IMR-90 (cell line): Measurements from ENCODE around the gene GINS3. TPM values are rescaled to one million over a fixed set of nuclear protein-coding genes. Genes with fewer than 3 reads are reported as not detected.

Experiments
- ATAC-seq: fragments of 200-7000 bp; cut with Tn5 transposase; 2 replicates; pipeline ENCODE4 v1.9.1; 2020; ENCODE audit warnings: low read depth, mild to moderate bottlenecking, moderate library complexity
- BruUV-seq: library from RNA; stranded (reverse); fragments of 400-500 nt; replicated peaks from 2 replicates; lab custom pipeline; 2021; lab: Mats Ljungman, UMichigan
- CTCF ChIA-PET: fragments of 300-600 bp; formaldehyde crosslinking; extraction: SDS; loops from one replicate; lab custom pipeline; 2021; ENCODE audit warnings: antibody characterized with exemption; lab: Yijun Ruan, JAX
- POLR2A ChIA-PET: fragments of 300-600 bp; sonication (Branson Sonifier 250); formaldehyde crosslinking; loops from one replicate; lab custom pipeline; 2022; ENCODE audit warnings: antibody characterized with exemption; ENCODE audit not compliant: unreplicated experiment; lab: Charles Lee
- DNase-seq: peaks from one replicate; pipeline ENCODE4 v3.0.0; 2013
- H2AFZ ChIP-seq: replicated peaks from 2 replicates; pipeline ENCODE3; 2013; ENCODE audit warnings: low read length, mild to moderate bottlenecking; ENCODE audit not compliant: poor library complexity
- H2AK5ac ChIP-seq: 2 replicates; pipeline ENCODE4 v1.6.1; 2013; ENCODE audit warnings: low read depth, low read length, inconsistent platforms
- H2AK9ac ChIP-seq: replicated peaks from 2 replicates; pipeline ENCODE3; 2013; ENCODE audit warnings: mild to moderate bottlenecking, low read depth, low read length, moderate library complexity; ENCODE audit not compliant: poor library complexity
- H2BK120ac ChIP-seq: 2 replicates; pipeline ENCODE4 v1.6.1; 2013; ENCODE audit warnings: low read depth, low read length, inconsistent platforms
- H2BK15ac ChIP-seq: 3 replicates; pipeline ENCODE4 v1.6.1; 2013; ENCODE audit warnings: low read depth, low read length, inconsistent platforms
- H2BK20ac ChIP-seq: 2 replicates; pipeline ENCODE4 v1.6.1; 2013; ENCODE audit warnings: low read depth, mild to moderate bottlenecking, inconsistent platforms, low read length, moderate library complexity
- H2BK5ac ChIP-seq: 2 replicates; pipeline ENCODE4 v1.6.1; 2013; ENCODE audit warnings: mild to moderate bottlenecking, low read depth, low read length, inconsistent platforms; ENCODE audit not compliant: poor library complexity, severe bottlenecking
- H3K14ac ChIP-seq: replicated peaks from 2 replicates; pipeline ENCODE4 v1.6.1; 2013; ENCODE audit warnings: low read depth, low read length, inconsistent platforms
- H3K18ac ChIP-seq: 2 replicates; pipeline ENCODE4 v1.6.1; 2013; ENCODE audit warnings: low read depth, low read length, control low read depth
- H3K23ac ChIP-seq: 2 replicates; pipeline ENCODE4 v1.6.1; 2013; ENCODE audit warnings: low read depth, low read length, inconsistent platforms
- H3K27ac ChIP-seq: 2 replicates; pipeline ENCODE4 v1.5.1; 2013; ENCODE audit warnings: mild to moderate bottlenecking, control low read depth, low read length; ENCODE audit not compliant: insufficient read depth
- H3K27me3 ChIP-seq: 2 replicates; pipeline ENCODE4 v1.6.1; 2013; ENCODE audit warnings: low read length; ENCODE audit not compliant: control insufficient read depth, insufficient read depth
- H3K36me3 ChIP-seq: 2 replicates; pipeline ENCODE4 v1.6.1; 2013; ENCODE audit warnings: low read length, mixed read lengths; ENCODE audit not compliant: control insufficient read depth, insufficient read depth
- H3K4ac ChIP-seq: 2 replicates; pipeline ENCODE4 v1.6.1; 2013; ENCODE audit warnings: low read depth, low read length, inconsistent platforms
- H3K4me1 ChIP-seq: 2 replicates; pipeline ENCODE4 v1.6.1; 2013; ENCODE audit warnings: low read length, mixed read lengths; ENCODE audit not compliant: control insufficient read depth, insufficient read depth
- H3K4me2 ChIP-seq: 2 replicates; pipeline ENCODE4 v1.6.1; 2013; ENCODE audit warnings: low read depth, mild to moderate bottlenecking, control low read depth, low read length, moderate library complexity
- H3K4me3 ChIP-seq: 2 replicates; pipeline ENCODE4 v1.5.1; 2013; ENCODE audit warnings: low read depth, mild to moderate bottlenecking, control low read depth, low read length, moderate library complexity; ENCODE audit not compliant: insufficient read depth
- H3K56ac ChIP-seq: 2 replicates; pipeline ENCODE4 v1.6.1; 2013; ENCODE audit warnings: low read length, inconsistent platforms; ENCODE audit not compliant: insufficient read depth; ENCODE audit errors: extremely low read depth
- H3K79me1 ChIP-seq, 2 experiments: 2 replicates each; pipeline ENCODE4 v1.6.1; 2013; ENCODE audit warnings: low read length in 2 of 2, inconsistent platforms in 1 of 2, low read depth in 1 of 2
- H3K9ac ChIP-seq: 2 replicates; pipeline ENCODE4 v1.6.1; 2013; ENCODE audit warnings: low read depth, low read length, control low read depth
- H3K9me1 ChIP-seq: 2 replicates; pipeline ENCODE4 v1.6.1; 2013; ENCODE audit warnings: low read length, inconsistent platforms; ENCODE audit not compliant: insufficient read depth
- H3K9me3 ChIP-seq: 2 replicates; pipeline ENCODE4 v1.6.1; 2013; ENCODE audit warnings: low read length; ENCODE audit not compliant: control insufficient read depth, insufficient read depth
- H4K20me1 ChIP-seq: 2 replicates; pipeline ENCODE4 v1.6.1; 2013; ENCODE audit warnings: low read length, inconsistent platforms; ENCODE audit not compliant: insufficient read depth
- H4K5ac ChIP-seq: 2 replicates; pipeline ENCODE4 v1.6.1; 2013; ENCODE audit warnings: mild to moderate bottlenecking, low read depth, low read length, control low read depth
- H4K8ac ChIP-seq, 2 experiments: 2 replicates each; pipeline ENCODE4 v1.6.1; 2013; ENCODE audit warnings: low read depth in 2 of 2, low read length in 2 of 2, control low read depth in 1 of 2, inconsistent platforms in 1 of 2
- H4K91ac ChIP-seq: 2 replicates; pipeline ENCODE4 v1.6.1; 2013; ENCODE audit warnings: low read depth, low read length, inconsistent platforms; ENCODE audit not compliant: insufficient read depth
- CHD1 ChIP-seq: IDR thresholded peaks from 2 replicates; pipeline ENCODE4 v1.6.1; 2012; ENCODE audit warnings: low read depth, low read length, improper control_type of control experiment
- CTCF ChIP-seq: conservative IDR thresholded peaks from 2 replicates; pipeline ENCODE4 v1.5.1; 2012; ENCODE audit warnings: mild to moderate bottlenecking, low read depth, low read length, improper control_type of control experiment
- ELK1 ChIP-seq: fragments of 150-350 bp; IDR thresholded peaks from 2 replicates; pipeline ENCODE4 v1.6.1; 2016; ENCODE audit warnings: low read depth, mild to moderate bottlenecking, low read length, moderate library complexity, borderline replicate concordance
- FOS ChIP-seq: fragments of 150-350 bp; IDR thresholded peaks from 2 replicates; pipeline ENCODE4 v1.6.1; 2016; ENCODE audit warnings: low read depth, low read length
- MAZ ChIP-seq: IDR thresholded peaks from 2 replicates; pipeline ENCODE4 v1.6.1; 2012; ENCODE audit warnings: low read depth, mild to moderate bottlenecking, low read length, improper control_type of control experiment, moderate library complexity, borderline replicate concordance
- MXI1 ChIP-seq: IDR thresholded peaks from 2 replicates; pipeline ENCODE4 v1.6.1; 2012; ENCODE audit warnings: low read depth, mild to moderate bottlenecking, low read length, moderate library complexity, borderline replicate concordance
- NFE2L2 ChIP-seq: fragments of 150-350 bp; IDR thresholded peaks from 2 replicates; pipeline ENCODE4 v1.6.1; 2016; ENCODE audit warnings: low read depth, mild to moderate bottlenecking, low read length
- POLR2A ChIP-seq: IDR thresholded peaks from 2 replicates; pipeline ENCODE4 v1.6.1; 2012; ENCODE audit warnings: mild to moderate bottlenecking, low read depth, low read length
- RCOR1 ChIP-seq: IDR thresholded peaks from 2 replicates; pipeline ENCODE4 v1.6.1; 2012; ENCODE audit warnings: mild to moderate bottlenecking, low read length, improper control_type of control experiment; ENCODE audit not compliant: insufficient replicate concordance
- SMC3 ChIP-seq: fragments of 150-350 bp; IDR thresholded peaks from 2 replicates; pipeline ENCODE4 v1.6.1; 2016; ENCODE audit warnings: low read depth, mild to moderate bottlenecking, antibody characterized with exemption, low read length, moderate library complexity
- USF2 ChIP-seq: fragments of 150-350 bp; IDR thresholded peaks from 2 replicates; pipeline ENCODE4 v1.6.1; 2017; ENCODE audit warnings: mild to moderate bottlenecking, antibody characterized with exemption, low read length, low read depth
- WGBS, 2 experiments: methylation state at CpG; one replicate each; pipeline versions ENCODE4 v1.1.5 to v1.1.7; 2013; ENCODE audit warnings: missing lambda C conversion rate in 2 of 2; ENCODE audit not compliant: insufficient read length in 1 of 2; ENCODE audit errors: extremely low coverage in 2 of 2; 5-methylcytosine and 5-hydroxymethylcytosine counted together
- dilution Hi-C: fragments of 300-500 bp; cut with HindIII; formaldehyde crosslinking; loops from one replicate; pipeline ENCODE4 v1.14.3; 2018; ENCODE audit warnings: low sequenced_read_pairs; ENCODE audit not compliant: unreplicated experiment
- in situ Hi-C: fragments of 300-500 bp; cut with MboI; formaldehyde crosslinking; loops from 3 replicates; pipeline ENCODE4 v1.14.3; 2019; ENCODE audit warnings: low sequenced_read_pairs, inconsistent platforms, mixed read lengths
- intact Hi-C: fragments of 100-400 bp; cut with micrococcal nuclease; formaldehyde crosslinking; loops from 2 replicates; pipeline ENCODE4 v1.10.0; 2022
- polyA plus RNA-seq, 3 experiments: library from polyadenylated mRNA; depleted of rRNA; stranded (reverse); fragments of >200 nt; gene quantifications; 2 replicates each; pipeline ENCODE4 v1.2.3, GENCODE V29; 2012; ENCODE audit warnings: low replicate concordance in 1 of 3
- total RNA-seq: library from RNA; depleted of rRNA; stranded (reverse); fragments of >200 nt; gene quantifications from 2 replicates; pipeline ENCODE4 v1.2.3, GENCODE V29; 2012

Gene GINS3
- total and polyA plus RNA-seq, 2 of the 4 experiments (the other 2 are of a cell fraction), result 5.2 to 5.4 TPM

- Histone ChIP-seq H3K4me1 (peaks cover 2% of the 10 kb centered on the region; the same call in 1 of the 2 replicates), H4K20me1 (no peaks in the 10 kb centered on the region), H3K36me3 (no peaks in the 10 kb centered on the region), H3K23ac (no peak overlapping the region), H3K14ac (no peak overlapping the region), H2AFZ (peak overlapping the region; percentile 34), H4K8ac (no peak overlapping the region), H3K4me3 (no peak overlapping the region), H4K5ac (no peak overlapping the region), H4K91ac (no peak overlapping the region), H3K79me1 (no peaks in the 10 kb centered on the region), H3K27me3 (peaks cover 1% of the 10 kb centered on the region; the same call in 1 of the 2 replicates), H2BK5ac (no peak overlapping the region), H2BK15ac (no peak overlapping the region), H3K56ac (no peak overlapping the region), H3K27ac (no peak overlapping the region), H2BK20ac (no peak overlapping the region), H3K9me1 (no peaks in the 10 kb centered on the region), H2BK120ac (no peak overlapping the region), H3K9ac (no peak overlapping the region), H3K4ac (no peak overlapping the region), H3K9me3 (no peaks in the 10 kb centered on the region), H3K18ac (no peak overlapping the region), H2AK5ac (no peak overlapping the region), H3K4me2 (no peak overlapping the region), H2AK9ac (no peak overlapping the region)
- in situ Hi-C loops (no loop called here), dilution Hi-C loops (no loop called here), intact Hi-C loops (no loop called here)
- POLR2A ChIA-PET, result no interaction called here
- TF ChIP-seq FOS (no peak), CTCF (no peak), MXI1 (no peak), POLR2A (no peak), USF2 (no peak), ELK1 (no peak), NFE2L2 (no peak), SMC3 (no peak), CHD1 (no peak), MAZ (no peak), RCOR1 (no peak)
- ATAC-seq (peak; percentile 75), DNase-seq (peak; percentile 27)
- BruUV-seq, result no TSS peak
- CTCF ChIA-PET, result interaction anchor here (1.1 kb wide), 1 partner anchor 10 kb away, joined by 3 read pairs; no protein-coding TSS in a partner anchor
- whole genome bisulfite sequencing, 2 experiments, result 14% methylated on average over 1 of the region's 4 CpGs; no CpG with 5 or more reads in 1 of the 2 experiments
Measured at GRCh38 chr16:58418601-58419000, 26.3 kb downstream of the GINS3 start.
